Body of pancreas (tissue), 4 donors: Measurements from ENCODE around the gene ATRNL1. TPM values are rescaled to one million over a fixed set of nuclear protein-coding genes. Genes with fewer than 3 reads are reported as not detected.
"Not testable (repeated sequence)": the region's sequence is repeated elsewhere in the genome, so short reads cannot be mapped to it uniquely, and the experiment has no call there.

ENCODE experiments used
- ATAC-seq: fragments of 150-250 bp; one replicate; pipeline ENCODE4 v1.9.1; 2016
- DNase-seq, 4 donors: peaks; one replicate each; pipeline ENCODE4 v3.0.0-alpha.2; 2019
- H3K27ac ChIP-seq, 4 donors: fragments of 200-600 bp; sonication (generic); 1 replicate in 3 of 4; 2 replicates in 1 of 4; pipeline versions ENCODE4 v1.5.1 to v1.6.1; 2016 to 2019; ENCODE audit warnings: mild to moderate bottlenecking in 1 of 4, mixed read lengths in 1 of 4, moderate library complexity in 1 of 4
- H3K27me3 ChIP-seq, 2 donors: fragments of 200-600 bp; sonication (generic); one replicate each; pipeline ENCODE4 v1.6.0; 2016; ENCODE audit warnings: mild to moderate bottlenecking in 1 of 2
- H3K36me3 ChIP-seq, 2 donors: fragments of 200-600 bp; sonication (generic); replicated peaks in 1 of 2; 2 replicates each; pipeline ENCODE4 v1.5.1; 2016; ENCODE audit warnings: low read depth in 2 of 2; ENCODE audit not compliant: insufficient read depth in 1 of 2
- H3K4me1 ChIP-seq: fragments of 200-600 bp; sonication (generic); one replicate; pipeline ENCODE4 v1.6.0; 2016
- H3K4me3 ChIP-seq, 2 donors: fragments of 200-600 bp; sonication (generic); 1 replicate in 1 of 2; 2 replicates in 1 of 2; pipeline ENCODE4 v1.5.1; 2016 to 2019
- H3K9me3 ChIP-seq, 3 donors: fragments of 200-600 bp; sonication (generic); 1 replicate in 2 of 3; 2 replicates in 1 of 3; pipeline ENCODE4 v1.5.1; 2016
- CTCF ChIP-seq, 7 experiments: fragments of 450-650 bp in 4 of 7; fragments of 200-600 bp in 3 of 7; sonication (generic) in 3 of 7; IDR thresholded peaks; one replicate each; pipeline ENCODE4 v1.5.1; 2016 to 2019; ENCODE audit warnings: antibody characterized with exemption in 7 of 7
- POLR2A ChIP-seq, 3 donors: fragments of 450-650 bp; IDR thresholded peaks; one replicate each; pipeline ENCODE4 v1.6.1; 2016; ENCODE audit warnings: antibody characterized with exemption in 3 of 3, mild to moderate bottlenecking in 2 of 3
- WGBS, 2 donors: methylation state at CpG; one replicate each; pipeline ENCODE4 v1.1.5; 2017; 5-methylcytosine and 5-hydroxymethylcytosine counted together
- intact Hi-C: fragments of 100-400 bp; cut with DNase I; formaldehyde crosslinking; loops from one replicate; pipeline ENCODE4 v1.15.1; 2023
- total RNA-seq, 2 donors: library from RNA; depleted of rRNA; stranded (reverse); fragments of >200 nt; gene quantifications; one replicate each; pipeline ENCODE4 v1.1.0, GENCODE V29; 2016

Gene ATRNL1
- total RNA-seq, 2 donors from 2014 or later, result 3.0 to 6.5 TPM

GRCh38 chr10:115525141-115525540, 432.0 kb downstream of the ATRNL1 start:
- H3K27me3 ChIP-seq, result no peaks in the 10 kb centered on the region
- H3K36me3 ChIP-seq, result no peaks in the 10 kb centered on the region
- no peak overlapping the region for H3K27ac ChIP-seq
- no peaks in the 10 kb centered on the region for H3K4me1 ChIP-seq
- DNase-seq (no peak), ATAC-seq (no peak)
- intact Hi-C loops, result no loop called here
- TF ChIP-seq POLR2A (IDR thresholded peaks at IDR 0.05) (no peak), CTCF (IDR thresholded peaks at IDR 0.05) (no peak)
- no peak overlapping the region for H3K4me3 ChIP-seq
- WGBS, 2 donors, result 77 to 84% methylated on average over 5 of the region's 5 CpGs
- H3K9me3 ChIP-seq, result peaks cover 0 to 4% (median 0%) of the 10 kb centered on the region in 3 donors

GRCh38 chr10:115527682-115528081, 434.5 kb downstream of the ATRNL1 start:
- H3K4me3 ChIP-seq, ATAC-seq, DNase-seq, H3K4me1 ChIP-seq, H3K27ac ChIP-seq, H3K27me3 ChIP-seq, intact Hi-C loops, H3K9me3 ChIP-seq, H3K36me3 ChIP-seq: not testable (repeated sequence)

GRCh38 chr10:115536401-115536800, 443.2 kb downstream of the ATRNL1 start:
- H3K4me3 ChIP-seq, H3K36me3 ChIP-seq, ATAC-seq, H3K27me3 ChIP-seq, DNase-seq, H3K9me3 ChIP-seq, H3K4me1 ChIP-seq, H3K27ac ChIP-seq, intact Hi-C loops: not testable (repeated sequence)
- 90 to 94% methylated on average over 15 to 18 of the region's 18 CpGs for WGBS, 2 donors

- no peak for ATAC-seq
Observed at GRCh38 chr10:115539142-115539762, 446.1 kb downstream of the ATRNL1 start.

GRCh38 chr10:115555887-115556402, 462.8 kb downstream of the ATRNL1 start:
- TF ChIP-seq CTCF (IDR thresholded peaks at IDR 0.05) (no peak), POLR2A (IDR thresholded peaks at IDR 0.05) (no peak)
- ATAC-seq, result no peak
- DNase-seq, result no peak

More at GRCh38 chr10:115539142-115539762, 446.1 kb downstream of the ATRNL1 start:
- Histone ChIP-seq H3K27ac (no peak overlapping the region), H3K9me3 (no peaks in the 10 kb centered on the region), H3K36me3 (no peaks in the 10 kb centered on the region), H3K4me1 (no peaks in the 10 kb centered on the region), H3K27me3 (no peaks in the 10 kb centered on the region), H3K4me3 (no peak overlapping the region)
- no peak for DNase-seq
- TF ChIP-seq CTCF (IDR thresholded peaks at IDR 0.05), result no peak
- intact Hi-C loops, result no loop called here

GRCh38 chr10:115558252-115558651, 465.1 kb downstream of the ATRNL1 start:
- DNase-seq (no peak), ATAC-seq (no peak)
- intact Hi-C loops, result no loop called here
- no peak overlapping the region for H3K4me3 ChIP-seq
- no peaks in the 10 kb centered on the region for H3K27me3 ChIP-seq
- no peaks in the 10 kb centered on the region for H3K36me3 ChIP-seq
- 63 to 76% methylated on average over 3 of the region's 3 CpGs for WGBS, 2 donors
- TF ChIP-seq CTCF (IDR thresholded peaks at IDR 0.05), result no peak
- TF ChIP-seq POLR2A (IDR thresholded peaks at IDR 0.05), result no peak
- H3K27ac ChIP-seq, result no peak overlapping the region
- no peaks in the 10 kb centered on the region for H3K4me1 ChIP-seq
- H3K9me3 ChIP-seq, result no peaks in the 10 kb centered on the region

More at GRCh38 chr10:115555887-115556402, 462.8 kb downstream of the ATRNL1 start:
- Histone ChIP-seq H3K4me3 (no peak overlapping the region), H3K27ac (no peak overlapping the region), H3K9me3 (no peaks in the 10 kb centered on the region), H3K36me3 (no peaks in the 10 kb centered on the region), H3K4me1 (no peaks in the 10 kb centered on the region), H3K27me3 (no peaks in the 10 kb centered on the region)
- intact Hi-C loops, result no loop called here
- WGBS, 2 donors, result 51 to 56% methylated on average over 3 of the region's 3 CpGs
